Keratinocyte (primary cell): ENCODE measurements around the gene RNF4. TPM values are rescaled to one million over a fixed set of nuclear protein-coding genes. Genes with fewer than 3 reads are reported as not detected.
"Not testable (repeated sequence)": the region's sequence is repeated elsewhere in the genome, so short reads cannot be mapped to it uniquely, and the experiment has no call there.

ENCODE experiments used
- DNase-seq: peaks from one replicate; pipeline ENCODE4 v3.0.0-alpha.2; 2011; ENCODE audit warnings: low read depth, missing footprints, low spot score
- FAIRE-seq: peaks from 2 replicates; lab custom pipeline; 2011; peaks lifted over from hg19 to GRCh38; lab: Jason Lieb, UNC
- H2AFZ ChIP-seq: 2 replicates; pipeline ENCODE4 v1.6.0; 2012; ENCODE audit warnings: low read length, control low read depth, inconsistent platforms; ENCODE audit not compliant: control insufficient read depth
- H3K27ac ChIP-seq: 2 replicates; pipeline ENCODE4 v1.5.1; 2011; ENCODE audit warnings: low read length; ENCODE audit not compliant: control insufficient read depth, insufficient read depth
- H3K27me3 ChIP-seq: 3 replicates; pipeline ENCODE4 v1.6.0; 2011; ENCODE audit warnings: low read length; ENCODE audit not compliant: control insufficient read depth, insufficient read depth; ENCODE audit errors: extremely low read depth
- H3K36me3 ChIP-seq, 2 experiments: 2 replicates in 1 of 2; 3 replicates in 1 of 2; pipeline ENCODE4 v1.5.1; 2011; ENCODE audit warnings: low read length in 2 of 2, mild to moderate bottlenecking in 1 of 2; ENCODE audit not compliant: control insufficient read depth in 2 of 2, insufficient read depth in 2 of 2; ENCODE audit errors: extremely low read depth in 1 of 2
- H3K4me1 ChIP-seq: 3 replicates; pipeline ENCODE4 v1.5.1; 2011; ENCODE audit warnings: low read length; ENCODE audit not compliant: control insufficient read depth, insufficient read depth; ENCODE audit errors: extremely low read depth
- H3K4me2 ChIP-seq: 3 replicates; pipeline ENCODE4 v1.6.0; 2011; ENCODE audit warnings: low read depth, low read length; ENCODE audit not compliant: control insufficient read depth, insufficient read depth; ENCODE audit errors: extremely low read depth
- H3K4me3 ChIP-seq, 3 experiments: fragments of 200-600 bp in 1 of 3; sonication (generic) in 1 of 3; 2 replicates in 2 of 3; 3 replicates in 1 of 3; pipeline ENCODE4 v1.5.1; 2011 to 2016; ENCODE audit warnings: low read length in 3 of 3, mild to moderate bottlenecking in 3 of 3, control low read depth in 2 of 3, inconsistent platforms in 1 of 3, low read depth in 1 of 3, mixed read lengths in 1 of 3, mixed run types in 1 of 3, moderate library complexity in 1 of 3; ENCODE audit not compliant: control insufficient read depth in 2 of 3, insufficient read depth in 2 of 3; ENCODE audit errors: extremely low read depth in 1 of 3
- H3K79me2 ChIP-seq: 2 replicates; pipeline ENCODE4 v1.6.0; 2012; ENCODE audit warnings: low read length; ENCODE audit not compliant: control insufficient read depth, insufficient read depth
- H3K9ac ChIP-seq: 3 replicates; pipeline ENCODE4 v1.6.0; 2011; ENCODE audit warnings: low read length; ENCODE audit not compliant: control insufficient read depth, insufficient read depth; ENCODE audit errors: extremely low read depth
- H3K9me1 ChIP-seq: 3 replicates; pipeline ENCODE4 v1.6.0; 2011; ENCODE audit warnings: low read length; ENCODE audit not compliant: control insufficient read depth, insufficient read depth; ENCODE audit errors: extremely low read depth
- H3K9me3 ChIP-seq: 2 replicates; pipeline ENCODE4 v1.5.1; 2012; ENCODE audit warnings: low read depth, low read length; ENCODE audit not compliant: control insufficient read depth
- H4K20me1 ChIP-seq: 3 replicates; pipeline ENCODE4 v1.6.0; 2011; ENCODE audit warnings: low read length; ENCODE audit not compliant: control insufficient read depth, insufficient read depth; ENCODE audit errors: extremely low read depth
- CTCF ChIP-seq, 3 experiments: IDR thresholded peaks in 1 of 3; conservative IDR thresholded peaks in 1 of 3; optimal IDR thresholded peaks in 1 of 3; 2 replicates in 2 of 3; 3 replicates in 1 of 3; pipeline versions ENCODE3 to v1.5.1; 2011; ENCODE audit warnings: low read length in 3 of 3, mild to moderate bottlenecking in 3 of 3, moderate library complexity in 2 of 3, control low read depth in 1 of 3, inconsistent platforms in 1 of 3; ENCODE audit not compliant: insufficient read depth in 2 of 3; ENCODE audit errors: extremely low read depth in 1 of 3
- EZH2 ChIP-seq: IDR thresholded peaks from one replicate; pipeline ENCODE4 v1.6.1; 2012; ENCODE audit warnings: inconsistent platforms, mild to moderate bottlenecking, low read length, moderate library complexity
- dilution Hi-C: fragments of 300-500 bp; cut with MboI; formaldehyde crosslinking; loops from one replicate; pipeline ENCODE4 v1.7.0; 2020; ENCODE audit warnings: low sequenced_read_pairs; ENCODE audit not compliant: extremely low pct_ligation_motif_present
- polyA plus RNA-seq, 5 experiments: library from polyadenylated mRNA; depleted of rRNA in 3 of 5; stranded (reverse) in 3 of 5; stranded (forward) in 1 of 5; unstranded in 1 of 5; fragments of >200 nt; gene quantifications; 1 replicate in 1 of 5; 2 replicates in 3 of 5; 3 replicates in 1 of 5; pipeline versions ENCODE4 v1.2.1 to v1.2.3, GENCODE V29; 2011 to 2012; ENCODE audit warnings: missing spikeins in 2 of 5, low read depth in 1 of 5, low replicate concordance in 1 of 5

The RNF4 gene
- polyA plus RNA-seq, 1 donor (not counting 4 experiments of a cell fraction or from before 2014, with no cell fraction given): 63.6 TPM

DNA sequence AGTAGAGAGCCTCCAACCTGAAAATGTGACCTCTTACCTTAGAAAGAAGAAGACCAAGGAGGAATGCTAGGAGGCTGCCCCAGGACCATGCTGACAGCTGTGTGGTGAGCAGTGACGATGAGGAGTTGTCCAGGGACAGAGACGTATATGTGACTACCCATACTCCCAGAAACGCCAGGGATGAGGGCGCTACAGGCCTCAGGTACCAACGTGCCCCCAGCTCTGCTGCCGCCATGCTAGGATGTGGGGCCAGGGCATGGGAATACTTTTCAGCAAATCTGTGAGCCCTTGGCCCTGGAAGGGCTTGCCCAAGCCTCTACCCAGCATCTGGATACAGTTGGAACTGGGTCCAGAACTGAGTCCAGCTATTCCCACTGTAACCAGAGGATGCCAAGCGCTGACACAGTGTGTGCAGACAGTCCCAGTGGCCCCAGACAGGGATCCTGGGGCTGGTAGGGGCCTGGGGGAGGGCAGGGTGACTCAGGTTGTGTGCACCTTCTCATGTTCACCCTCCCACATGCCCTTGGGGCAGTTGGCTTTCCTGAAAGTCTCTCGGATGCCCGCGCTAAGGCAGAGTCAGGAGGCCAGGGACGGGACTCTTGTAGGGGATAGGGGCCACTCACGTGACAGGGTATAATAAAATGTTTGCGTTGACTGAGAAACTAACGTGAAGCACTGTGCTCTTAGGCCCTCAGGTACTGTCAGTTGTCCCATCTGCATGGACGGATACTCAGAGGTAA lies 43.7 kb downstream of the RNF4 start:
- Histone ChIP-seq H3K36me3 (peaks cover 36 to 45% of the 10 kb centered on the region in 2 experiments), H3K4me1 (no peaks in the 10 kb centered on the region), H3K4me2 (no peak overlapping the region), H4K20me1 (peaks cover 3% of the 10 kb centered on the region), H3K4me3 (no peak overlapping the region), H3K79me2 (peaks cover 14% of the 10 kb centered on the region), H3K27me3 (no peaks in the 10 kb centered on the region), H3K9me3 (no peaks in the 10 kb centered on the region), H3K27ac (no peak overlapping the region), H2AFZ (no peak overlapping the region), H3K9ac (no peak overlapping the region), H3K9me1 (no peaks in the 10 kb centered on the region)
- FAIRE-seq (no peak), DNase-seq (no peak)
- dilution Hi-C loops: no loop called here
- TF ChIP-seq CTCF (optimal IDR thresholded peaks at IDR 0.05 in 1 of 3, IDR thresholded peaks at IDR 0.05 in 1 of 3, conservative IDR thresholded peaks at IDR 0.05 in 1 of 3; ENCODE audit: extremely low read depth in 1 of 3, insufficient read depth in 2 of 3, low read length in 3 of 3): no peak
- no peak for TF ChIP-seq EZH2

GRCh38 chr4:2514193-2514592 lies 45.3 kb downstream of the RNF4 start:
- H2AFZ ChIP-seq, DNase-seq, H3K9me1 ChIP-seq, H3K27ac ChIP-seq, dilution Hi-C loops, H4K20me1 ChIP-seq, H3K9ac ChIP-seq, H3K4me1 ChIP-seq, H3K4me3 ChIP-seq, H3K79me2 ChIP-seq, H3K9me3 ChIP-seq, H3K27me3 ChIP-seq, FAIRE-seq, H3K4me2 ChIP-seq: not testable (repeated sequence)
- peaks cover 35 to 40% of the 10 kb centered on the region in 2 experiments for H3K36me3 ChIP-seq

DNA sequence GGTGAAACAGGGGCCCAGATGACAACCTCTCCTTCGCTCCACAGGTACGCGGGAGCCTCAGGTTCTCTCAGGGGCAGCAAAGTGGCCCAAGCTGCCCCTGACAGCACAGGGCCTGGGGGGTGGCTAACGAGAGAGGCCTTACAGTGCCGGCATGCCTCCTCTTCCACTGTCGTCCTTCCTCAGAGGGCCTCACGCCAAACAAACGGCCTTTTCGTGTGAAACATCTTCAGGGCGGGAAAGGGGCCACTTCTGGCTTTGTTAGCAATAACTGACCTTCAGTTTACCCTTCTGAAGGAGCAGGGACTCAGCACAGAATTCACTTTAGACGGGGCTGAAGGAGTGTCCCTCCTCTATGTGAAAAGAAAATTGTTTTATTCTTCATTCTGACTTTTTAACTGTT lies 46.0 kb downstream of the RNF4 start:
- FAIRE-seq, H3K27me3 ChIP-seq, H3K27ac ChIP-seq, H3K4me1 ChIP-seq, DNase-seq, H3K4me3 ChIP-seq, H3K9me3 ChIP-seq, H3K79me2 ChIP-seq, H4K20me1 ChIP-seq, H2AFZ ChIP-seq, dilution Hi-C loops, H3K9ac ChIP-seq, H3K9me1 ChIP-seq, H3K4me2 ChIP-seq: not testable (repeated sequence)
- peaks cover 29 to 32% of the 10 kb centered on the region in 2 experiments for H3K36me3 ChIP-seq
